Testis (tissue), 5 donors: ENCODE results near the gene SOX2. TPM values are rescaled to one million over a fixed set of nuclear protein-coding genes. Genes with fewer than 3 reads are reported as not detected.
A peak's percentile ranks its signal among the peaks of the same experiment; 100 is the strongest.

Source experiments
- DNase-seq: peaks from one replicate; pipeline ENCODE4 v3.0.0-alpha.2; 2019
- H3K27ac ChIP-seq, 2 donors: fragments of 200-600 bp; sonication (generic); one replicate each; pipeline ENCODE4 v1.5.1; 2019
- H3K27me3 ChIP-seq: fragments of 200-600 bp; sonication (generic); one replicate; pipeline ENCODE4 v1.5.1; 2019
- H3K36me3 ChIP-seq: fragments of 200-600 bp; sonication (generic); one replicate; pipeline ENCODE4 v1.5.1; 2017; ENCODE audit warnings: low read depth; ENCODE audit errors: missing control alignments
- H3K4me1 ChIP-seq: fragments of 200-600 bp; sonication (generic); one replicate; pipeline ENCODE4 v1.5.1; 2019
- H3K4me3 ChIP-seq, 2 donors: fragments of 200-600 bp; sonication (generic); one replicate each; pipeline ENCODE4 v1.5.1; 2017 to 2019
- H3K9me3 ChIP-seq: fragments of 200-600 bp; sonication (generic); one replicate; pipeline ENCODE4 v1.5.1; 2017
- POLR2A ChIP-seq: fragments of 450-650 bp; IDR thresholded peaks from one replicate; pipeline ENCODE4 v1.6.1; 2017; ENCODE audit warnings: antibody characterized with exemption, mild to moderate bottlenecking, moderate library complexity
- WGBS, 2 donors: methylation state at CpG; one replicate each; pipeline ENCODE4 v1.1.5; 2018; 5-methylcytosine and 5-hydroxymethylcytosine counted together
- intact Hi-C: fragments of 100-400 bp; cut with DNase I; formaldehyde crosslinking; loops from one replicate; pipeline ENCODE4 v1.15.1; 2023; ENCODE audit warnings: low total_unique reads
- long read RNA-seq, 2 donors: transcript quantifications; one replicate each; lab custom pipeline, GENCODE V29; 2026
- polyA plus RNA-seq: library from polyadenylated mRNA; stranded (reverse); fragments of 350-450 nt; fragmentation: Illumina TruSeq; extraction: RNeasy Lipid Tissue Mini Kit (QIAGEN cat#74804); gene quantifications from one replicate; pipeline ENCODE4 v1.2.3, GENCODE V29; 2014; ENCODE audit warnings: low read depth, low replicate concordance; ENCODE audit not compliant: insufficient read depth
- total RNA-seq, 2 donors: library from RNA; depleted of rRNA; stranded (reverse); fragments of >200 nt; gene quantifications; one replicate each; pipeline ENCODE4 v1.2.3, GENCODE V29; 2016
- TF ChIP-seq, protein P1 (sequence below), 3 experiments: fragments of 450-650 bp in 2 of 3; fragments of 200-600 bp in 1 of 3; sonication (generic) in 1 of 3; IDR thresholded peaks; one replicate each; pipeline ENCODE4 v1.5.1; 2016 to 2019; ENCODE audit warnings: antibody characterized with exemption in 3 of 3, mild to moderate bottlenecking in 2 of 3, moderate library complexity in 1 of 3

The SOX2 gene
- total RNA-seq, result 1 to 10 TPM; 5.1 to 7.8 TPM
- polyA plus RNA-seq, result 7.2 TPM
- long read RNA-seq, donor 1, result 0 reads
- long read RNA-seq, donor 2, result 0 reads

DNA sequence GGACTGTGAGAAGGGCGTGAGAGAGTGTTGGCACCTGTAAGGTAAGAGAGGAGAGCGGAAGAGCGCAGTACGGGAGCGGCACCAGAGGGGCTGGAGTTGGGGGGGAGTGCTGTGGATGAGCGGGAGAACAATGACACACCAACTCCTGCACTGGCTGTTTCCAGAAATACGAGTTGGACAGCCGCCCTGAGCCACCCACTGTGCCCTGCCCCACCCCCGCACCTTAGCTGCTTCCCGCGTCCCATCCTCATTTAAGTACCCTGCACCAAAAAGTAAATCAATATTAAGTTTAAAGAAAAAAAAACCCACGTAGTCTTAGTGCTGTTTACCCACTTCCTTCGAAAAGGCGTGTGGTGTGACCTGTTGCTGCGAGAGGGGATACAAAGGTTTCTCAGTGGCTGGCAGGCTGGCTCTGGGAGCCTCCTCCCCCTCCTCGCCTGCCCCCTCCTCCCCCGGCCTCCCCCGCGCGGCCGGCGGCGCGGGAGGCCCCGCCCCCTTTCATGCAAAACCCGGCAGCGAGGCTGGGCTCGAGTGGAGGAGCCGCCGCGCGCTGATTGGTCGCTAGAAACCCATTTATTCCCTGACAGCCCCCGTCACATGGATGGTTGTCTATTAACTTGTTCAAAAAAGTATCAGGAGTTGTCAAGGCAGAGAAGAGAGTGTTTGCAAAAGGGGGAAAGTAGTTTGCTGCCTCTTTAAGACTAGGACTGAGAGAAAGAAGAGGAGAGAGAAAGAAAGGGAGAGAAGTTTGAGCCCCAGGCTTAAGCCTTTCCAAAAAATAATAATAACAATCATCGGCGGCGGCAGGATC lies at the start of gene SOX2:
Gene SOX2 (plus strand): TSS at position 601 of the 811 bp plus-strand sequence. CDS start 436 bp downstream, outside the sequence.
- 3% methylated on average over 27 to 37 of the region's 37 CpGs for WGBS, 2 donors
- Histone ChIP-seq H3K36me3 (no peaks in the 10 kb centered on the region), H3K9me3 (no peaks in the 10 kb centered on the region), H3K27me3 (no peaks in the 10 kb centered on the region), H3K27ac (no peak within 1 kb of the TSS), H3K4me3 (peak within 1 kb of the TSS; percentile 31 to 53), H3K4me1 (peaks cover 8% of the 10 kb centered on the region)
- intact Hi-C loops, result loop anchor here (10.0 kb wide), 1 partner anchor 973 kb away; no protein-coding TSS in a partner anchor
- TF ChIP-seq POLR2A, result no peak
- TF ChIP-seq, protein P1, sequence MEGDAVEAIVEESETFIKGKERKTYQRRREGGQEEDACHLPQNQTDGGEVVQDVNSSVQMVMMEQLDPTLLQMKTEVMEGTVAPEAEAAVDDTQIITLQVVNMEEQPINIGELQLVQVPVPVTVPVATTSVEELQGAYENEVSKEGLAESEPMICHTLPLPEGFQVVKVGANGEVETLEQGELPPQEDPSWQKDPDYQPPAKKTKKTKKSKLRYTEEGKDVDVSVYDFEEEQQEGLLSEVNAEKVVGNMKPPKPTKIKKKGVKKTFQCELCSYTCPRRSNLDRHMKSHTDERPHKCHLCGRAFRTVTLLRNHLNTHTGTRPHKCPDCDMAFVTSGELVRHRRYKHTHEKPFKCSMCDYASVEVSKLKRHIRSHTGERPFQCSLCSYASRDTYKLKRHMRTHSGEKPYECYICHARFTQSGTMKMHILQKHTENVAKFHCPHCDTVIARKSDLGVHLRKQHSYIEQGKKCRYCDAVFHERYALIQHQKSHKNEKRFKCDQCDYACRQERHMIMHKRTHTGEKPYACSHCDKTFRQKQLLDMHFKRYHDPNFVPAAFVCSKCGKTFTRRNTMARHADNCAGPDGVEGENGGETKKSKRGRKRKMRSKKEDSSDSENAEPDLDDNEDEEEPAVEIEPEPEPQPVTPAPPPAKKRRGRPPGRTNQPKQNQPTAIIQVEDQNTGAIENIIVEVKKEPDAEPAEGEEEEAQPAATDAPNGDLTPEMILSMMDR (IDR thresholded peaks at IDR 0.05), result no peak
- peak; percentile 83 for DNase-seq

DNA sequence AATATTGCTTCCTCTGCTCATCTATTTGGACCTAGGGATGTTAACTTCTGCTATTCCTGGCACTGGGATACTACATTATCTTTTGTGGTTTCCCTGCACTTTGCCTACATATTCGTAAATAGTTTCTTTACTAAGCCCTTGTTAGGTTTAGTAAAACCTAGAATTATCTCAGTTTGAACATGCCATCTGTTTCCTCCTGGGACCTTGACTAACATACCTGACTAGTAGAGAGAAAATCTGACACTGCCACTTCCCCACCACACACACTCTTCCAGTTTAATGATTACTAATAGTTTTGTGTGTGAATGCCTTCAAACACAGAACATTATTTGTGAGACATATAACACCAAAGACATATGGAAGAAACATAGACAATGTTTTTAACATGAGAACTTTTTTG lies 28.2 kb upstream of the SOX2 start:
- Histone ChIP-seq H3K4me1 (no peaks in the 10 kb centered on the region), H3K27me3 (no peaks in the 10 kb centered on the region), H3K36me3 (no peaks in the 10 kb centered on the region), H3K9me3 (no peaks in the 10 kb centered on the region), H3K4me3 (no peak overlapping the region), H3K27ac (no peak overlapping the region)
- intact Hi-C loops, result no loop called here
- TF ChIP-seq, protein P1 (IDR thresholded peaks at IDR 0.05), result no peak
- no peak for TF ChIP-seq POLR2A
- WGBS, 2 donors, result 72 to 86% methylated on average over 1 of the region's 1 CpG
- DNase-seq, result no peak

DNA sequence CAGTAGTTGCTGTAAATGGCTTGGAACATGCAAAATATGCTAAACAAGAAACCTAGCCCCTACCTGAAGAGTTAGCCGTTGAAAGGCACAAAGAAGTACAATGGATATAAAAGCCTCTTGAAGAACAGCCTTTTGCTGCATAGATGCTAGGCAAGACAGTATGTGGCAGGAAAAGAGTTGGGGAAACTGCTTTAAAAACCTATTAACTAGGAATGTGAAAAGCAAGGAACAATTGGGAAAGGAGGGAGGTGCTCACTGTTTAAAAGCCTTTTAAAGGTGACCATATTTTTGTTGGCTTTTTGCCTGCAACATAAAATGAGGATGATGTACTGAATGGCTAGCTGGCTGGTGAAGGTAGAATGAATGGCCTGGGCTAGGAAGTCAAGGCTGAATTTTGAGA lies 24.5 kb upstream of the SOX2 start:
- Histone ChIP-seq H3K4me3 (no peak overlapping the region), H3K4me1 (no peaks in the 10 kb centered on the region), H3K9me3 (no peaks in the 10 kb centered on the region), H3K27ac (no peak overlapping the region), H3K36me3 (no peaks in the 10 kb centered on the region), H3K27me3 (no peaks in the 10 kb centered on the region)
- intact Hi-C loops, result no loop called here
- TF ChIP-seq, protein P1 (IDR thresholded peaks at IDR 0.05), result no peak
- no peak for TF ChIP-seq POLR2A
- WGBS, 2 donors, result 70 to 78% methylated on average over 1 of the region's 1 CpG
- no peak for DNase-seq

DNA sequence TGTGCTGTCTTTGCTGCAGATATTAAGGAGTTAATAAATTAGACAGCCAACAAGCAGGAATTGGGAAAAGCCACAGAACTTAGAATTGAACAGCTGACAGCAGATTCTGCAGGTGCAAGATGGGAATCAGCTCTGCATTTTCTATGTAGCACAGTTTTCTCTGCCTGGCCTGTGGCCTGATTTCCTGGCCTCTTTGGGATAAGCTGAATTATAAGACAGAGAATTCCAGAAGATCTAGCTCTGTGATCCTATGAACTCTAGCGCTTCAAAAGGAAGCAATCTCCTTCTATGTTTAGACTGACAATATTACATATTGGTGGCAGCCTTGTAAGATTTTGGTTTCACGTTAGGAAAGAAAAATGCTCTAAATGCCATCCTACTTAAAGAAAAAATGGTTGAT lies 24.0 kb upstream of the SOX2 start:
- Histone ChIP-seq H3K4me3 (no peak overlapping the region), H3K27ac (no peak overlapping the region), H3K36me3 (no peaks in the 10 kb centered on the region), H3K27me3 (no peaks in the 10 kb centered on the region), H3K9me3 (no peaks in the 10 kb centered on the region), H3K4me1 (no peaks in the 10 kb centered on the region)
- intact Hi-C loops, result no loop called here
- TF ChIP-seq, protein P1 (IDR thresholded peaks at IDR 0.05), result no peak
- TF ChIP-seq POLR2A, result no peak
- no peak for DNase-seq
- WGBS, 2 donors, result 67 to 78% methylated on average over 2 of the region's 2 CpGs
